Panc1 (cell line): ENCODE data around the gene ACTN3. TPM values are rescaled to one million over a fixed set of nuclear protein-coding genes. Genes with fewer than 3 reads are reported as not detected.

Experiments
- ATAC-seq: fragments of 200-7000 bp; cut with Tn5 transposase; 2 replicates; pipeline ENCODE4 v1.9.1; 2020; ENCODE audit warnings: mild to moderate bottlenecking, moderate library complexity
- BruUV-seq: library from RNA; stranded (reverse); fragments of 400-500 nt; replicated peaks from 2 replicates; lab custom pipeline; 2021; lab: Mats Ljungman, UMichigan
- CTCF ChIA-PET: fragments of 300-600 bp; sonication (Branson Sonifier 250); formaldehyde crosslinking; loops from one replicate; lab custom pipeline; 2022; ENCODE audit warnings: antibody characterized with exemption; lab: Charles Lee
- POLR2A ChIA-PET: fragments of 300-600 bp; sonication (Branson Sonifier 250); formaldehyde crosslinking; loops from one replicate; lab custom pipeline; 2022; ENCODE audit warnings: antibody characterized with exemption; lab: Charles Lee
- DNase-seq: peaks from one replicate; pipeline ENCODE4 v3.0.0-alpha.2; 2010; ENCODE audit warnings: low read depth, low spot score
- H3K27ac ChIP-seq: 2 replicates; pipeline ENCODE4 v1.5.1; 2011; ENCODE audit warnings: mild to moderate bottlenecking, low read length, inconsistent platforms
- H3K27me3 ChIP-seq: fragments of 200-500 bp; sonication (Bioruptor generic); 2 replicates; pipeline ENCODE4 v1.6.0; 2014; ENCODE audit warnings: low read length, inconsistent platforms; ENCODE audit not compliant: control insufficient read depth, insufficient read depth
- H3K36me3 ChIP-seq: fragments of 200-500 bp; sonication (Bioruptor generic); 2 replicates; pipeline ENCODE4 v1.5.1; 2014; ENCODE audit warnings: inconsistent platforms, mild to moderate bottlenecking, low read length, moderate library complexity; ENCODE audit not compliant: control insufficient read depth, insufficient read depth
- H3K4me1 ChIP-seq: 2 replicates; pipeline ENCODE4 v1.5.1; 2011; ENCODE audit warnings: inconsistent platforms, mild to moderate bottlenecking, low read length, moderate library complexity; ENCODE audit not compliant: control insufficient read depth, insufficient read depth
- H3K4me3 ChIP-seq, 2 experiments: 2 replicates each; pipeline ENCODE4 v1.5.1; 2011 to 2012; ENCODE audit warnings: low read depth in 2 of 2, low read length in 2 of 2, mild to moderate bottlenecking in 2 of 2, inconsistent platforms in 1 of 2, moderate library complexity in 1 of 2
- H3K9me3 ChIP-seq: fragments of 200-500 bp; sonication (Bioruptor generic); 2 replicates; pipeline ENCODE4 v1.5.1; 2014; ENCODE audit warnings: low read depth, mild to moderate bottlenecking, inconsistent platforms, low read length, moderate library complexity; ENCODE audit not compliant: control insufficient read depth, insufficient read depth
- CTCF ChIP-seq: fragments of 450-650 bp; IDR thresholded peaks from 2 replicates; pipeline ENCODE4 v1.5.1; 2017; ENCODE audit warnings: mild to moderate bottlenecking
- POLR2AphosphoS5 ChIP-seq: IDR thresholded peaks from 2 replicates; pipeline ENCODE4 v1.6.1; 2012; ENCODE audit warnings: mild to moderate bottlenecking, low read depth, low read length, moderate library complexity
- REST ChIP-seq, 2 experiments: IDR thresholded peaks; 2 replicates each; pipeline ENCODE4 v1.6.1; 2011 to 2012; ENCODE audit warnings: low read depth in 2 of 2, control low read depth in 1 of 2, low read length in 1 of 2, mild to moderate bottlenecking in 1 of 2, moderate library complexity in 1 of 2; ENCODE audit not compliant: insufficient read depth in 1 of 2
- SIN3A ChIP-seq: IDR thresholded peaks from 2 replicates; pipeline ENCODE4 v1.6.1; 2012; ENCODE audit warnings: low read depth, mild to moderate bottlenecking, low read length, moderate library complexity, borderline replicate concordance; ENCODE audit not compliant: insufficient read depth
- TCF7L2 ChIP-seq: IDR thresholded peaks from 2 replicates; pipeline ENCODE4 v1.6.1; 2011; ENCODE audit warnings: mild to moderate bottlenecking, low read depth, low read length, inconsistent platforms
- in situ Hi-C: cut with HindIII; loops from 2 replicates; pipeline ENCODE4 v1.10.0; 2016; ENCODE audit warnings: low sequenced_read_pairs, low pct_unique_long_range_greater_than_20kb
- intact Hi-C: fragments of 100-400 bp; cut with micrococcal nuclease; formaldehyde crosslinking; loops from one replicate; pipeline ENCODE4 v1.10.0; 2022; ENCODE audit not compliant: unreplicated experiment
- total RNA-seq: library from RNA; stranded (reverse); gene quantifications from one replicate; pipeline ENCODE4 v1.2.1, GENCODE V29; 2021; ENCODE audit not compliant: unreplicated experiment

The ACTN3 gene
- total RNA-seq, 1 experiment from 2014 or later, result 0.13 TPM

- Histone ChIP-seq H3K4me1 (peaks cover 4% of the 10 kb centered on the region), H3K4me3 (no peak overlapping the region), H3K36me3 (no peaks in the 10 kb centered on the region; the same call in 1 of the 2 replicates), H3K27ac (no peak overlapping the region), H3K9me3 (no peaks in the 10 kb centered on the region), H3K27me3 (no peaks in the 10 kb centered on the region)
- no TSS peak for BruUV-seq
- in situ Hi-C loops, result no loop called here
- intact Hi-C loops, result no loop called here
- no peak for DNase-seq
- ATAC-seq, result no peak
- ChIA-PET POLR2A (no interaction called here), CTCF (no interaction called here)
- TF ChIP-seq TCF7L2 (no peak), CTCF (no peak), REST (IDR thresholded peaks at IDR 0.05; ENCODE audit: insufficient read depth in 1 of 2, low read depth in 2 of 2, low read length in 1 of 2) (no peak), POLR2AphosphoS5 (no peak), SIN3A (no peak)
Observed at GRCh38 chr11:66598993-66599392, 52.3 kb downstream of the ACTN3 start.

- TF ChIP-seq CTCF (no peak), POLR2AphosphoS5 (no peak), REST (IDR thresholded peaks at IDR 0.05; ENCODE audit: insufficient read depth in 1 of 2, low read depth in 2 of 2, low read length in 1 of 2) (no peak), TCF7L2 (no peak), SIN3A (no peak)
- DNase-seq, result no peak
- no peaks in the 10 kb centered on the region for H3K9me3 ChIP-seq
- no peaks in the 10 kb centered on the region; the same call in 1 of the 2 replicates for H3K4me1 ChIP-seq
- ChIA-PET CTCF (interaction anchor here (0.7 kb wide), 1 partner anchor 116 kb away, joined by 3 read pairs; no protein-coding TSS in a partner anchor), POLR2A (no interaction called here)
- no peaks in the 10 kb centered on the region; the same call in 1 of the 2 replicates for H3K36me3 ChIP-seq
- H3K27ac ChIP-seq, result no peak overlapping the region
- BruUV-seq, result no TSS peak
- no peak overlapping the region for H3K4me3 ChIP-seq
- H3K27me3 ChIP-seq, result no peaks in the 10 kb centered on the region
- intact Hi-C loops, result no loop called here
- in situ Hi-C loops, result no loop called here
- no peak for ATAC-seq
Observed at GRCh38 chr11:66600219-66600618, 53.5 kb downstream of the ACTN3 start.
